SK-MEL-5 (cell line): ENCODE results near the gene ANXA6. TPM values are rescaled to one million over a fixed set of nuclear protein-coding genes. Genes with fewer than 3 reads are reported as not detected.

Experiments
- DNase-seq: peaks from one replicate; pipeline ENCODE4 v3.0.0-alpha.2; 2016; ENCODE audit warnings: low read depth, low spot score
- in situ Hi-C: cut with HindIII; loops from 2 replicates; pipeline ENCODE4 v1.10.0; 2016; ENCODE audit warnings: low sequenced_read_pairs, high pct_unique_total_duplicates, low pct_unique_long_range_greater_than_20kb
- total RNA-seq: library from RNA; depleted of rRNA; stranded (reverse); fragments of >200 nt; shearing (Covaris generic); gene quantifications from 2 replicates; pipeline ENCODE4 v1.2.3, GENCODE V29; 2014

The ANXA6 gene
- total RNA-seq, 1 experiment from 2014 or later, result 88.4 TPM

GRCh38 chr5:151142933-151143332 lies 14.6 kb downstream of the ANXA6 start:
- no peak for DNase-seq
- in situ Hi-C loops, result no loop called here

- DNase-seq, result no peak
- in situ Hi-C loops, result no loop called here
These were observed 16.0 kb downstream of the ANXA6 start for GRCh38 chr5:151141535-151141934.

GRCh38 chr5:151140686-151141459 lies 16.7 kb downstream of the ANXA6 start:
- in situ Hi-C loops, result no loop called here

GRCh38 chr5:151139646-151140045 lies 17.9 kb downstream of the ANXA6 start:
- no peak for DNase-seq
- in situ Hi-C loops, result no loop called here

More at GRCh38 chr5:151140686-151141459, 16.7 kb downstream of the ANXA6 start:
- DNase-seq, result no peak

- in situ Hi-C loops, result no loop called here
- DNase-seq, result no peak
These were observed 18.6 kb downstream of the ANXA6 start for GRCh38 chr5:151139015-151139414.

GRCh38 chr5:151138114-151138513 lies 19.5 kb downstream of the ANXA6 start:
- no peak for DNase-seq
- in situ Hi-C loops, result no loop called here

GRCh38 chr5:151137067-151137825 lies 20.3 kb downstream of the ANXA6 start:
- no peak for DNase-seq
- in situ Hi-C loops, result no loop called here

- in situ Hi-C loops, result no loop called here
- DNase-seq, result no peak
These were observed 23.4 kb downstream of the ANXA6 start for GRCh38 chr5:151134228-151134627.

GRCh38 chr5:151132963-151133362 lies 24.6 kb downstream of the ANXA6 start:
- no peak for DNase-seq
- in situ Hi-C loops, result no loop called here

- in situ Hi-C loops, result no loop called here
- DNase-seq, result no peak
These were observed 26.4 kb downstream of the ANXA6 start for GRCh38 chr5:151130922-151131891.

- no peak for DNase-seq
- in situ Hi-C loops, result no loop called here
These were observed 27.2 kb downstream of the ANXA6 start for GRCh38 chr5:151130235-151130921.

- DNase-seq, result no peak
- in situ Hi-C loops, result no loop called here
These were observed 28.8 kb downstream of the ANXA6 start for GRCh38 chr5:151128817-151129216.

- in situ Hi-C loops, result no loop called here
- DNase-seq, result no peak
These were observed 29.7 kb downstream of the ANXA6 start for GRCh38 chr5:151127926-151128325.

- DNase-seq, result peak; percentile 67
- in situ Hi-C loops, result no loop called here
These were observed 31.4 kb downstream of the ANXA6 start for GRCh38 chr5:151126199-151126645.

- no peak for DNase-seq
- in situ Hi-C loops, result no loop called here
These were observed 32.2 kb downstream of the ANXA6 start for GRCh38 chr5:151125421-151125820.

GRCh38 chr5:151123897-151124751 lies 33.5 kb downstream of the ANXA6 start:
- in situ Hi-C loops, result no loop called here
- no peak for DNase-seq
